Right ventricle myocardium inferior (tissue), 1 donor: ENCODE results near the gene FAM184B. TPM values are rescaled to one million over a fixed set of nuclear protein-coding genes. Genes with fewer than 3 reads are reported as not detected.
"Not testable (repeated sequence)": the region's sequence is repeated elsewhere in the genome, so short reads cannot be mapped to it uniquely, and the experiment has no call there.

ENCODE experiments used
- ATAC-seq: fragments of 200-7000 bp; cut with Tn5 transposase; one replicate; pipeline ENCODE4 v1.9.1; 2020; ENCODE audit warnings: mild to moderate bottlenecking, moderate library complexity
- DNase-seq: peaks from one replicate; pipeline ENCODE4 v3.0.0; 2021; ENCODE audit errors: missing footprints
- intact Hi-C: fragments of 100-400 bp; cut with DNase I; formaldehyde crosslinking; loops from one replicate; pipeline ENCODE4 v1.11.0; 2022
- total RNA-seq: library from RNA; stranded (reverse); fragmentation: NEBNext Ultra II Directional; extraction: Animal tissue kit (Norgen Biotek cat#: 25700); gene quantifications from one replicate; pipeline ENCODE4 v1.2.1, GENCODE V29; 2021
- donor health status: DM: no; HTN: yes; CAD: no; lungs with severe emphysema.

Gene FAM184B
- total RNA-seq, 1 donor from 2014 or later, result not detected

DNA sequence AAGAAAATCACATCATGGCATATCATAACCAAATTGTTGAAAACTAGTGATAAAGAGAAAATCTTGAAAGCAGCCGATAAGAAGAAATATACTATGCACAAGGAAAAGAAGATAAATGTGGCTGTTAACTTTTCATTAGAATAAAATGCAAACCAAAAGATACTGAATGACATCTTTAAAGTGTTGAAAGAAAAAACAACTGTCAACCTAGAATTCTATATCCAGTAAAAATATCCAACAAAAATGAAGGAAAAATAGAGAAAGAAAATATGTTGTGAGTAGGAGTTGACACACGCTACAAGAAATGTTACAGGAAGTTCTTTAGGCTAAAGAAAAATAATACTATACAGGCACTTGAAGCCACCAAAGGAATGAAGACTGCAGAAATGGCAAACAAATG is 82.0 kb downstream of the FAM184B start:
- ATAC-seq (no peak), DNase-seq (no peak)
- intact Hi-C loops, result no loop called here

GRCh38 chr4:17698116-17698515 is 83.3 kb downstream of the FAM184B start:
- ATAC-seq (no peak), DNase-seq (no peak)
- intact Hi-C loops, result no loop called here

DNA sequence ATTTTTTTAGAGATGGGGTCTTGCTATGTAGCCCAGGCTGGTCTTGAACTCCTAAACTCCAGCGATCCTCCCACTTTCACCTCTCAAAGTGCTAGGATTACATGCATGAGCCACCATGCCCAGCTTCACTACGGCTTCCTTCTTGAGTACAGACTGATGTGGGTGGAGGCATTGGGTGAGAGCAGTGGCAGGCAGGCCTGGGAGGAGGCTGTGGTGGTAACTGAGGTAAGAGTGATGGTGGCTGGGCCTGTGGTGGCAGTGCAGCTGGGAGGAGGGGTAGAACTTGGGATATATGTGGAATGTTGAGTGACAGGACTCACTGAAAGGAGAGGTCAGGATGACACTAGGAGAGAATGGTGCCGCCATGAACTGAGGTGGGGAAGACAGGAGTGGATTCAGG is 86.1 kb downstream of the FAM184B start:
- ATAC-seq (no peak), DNase-seq (no peak)
- intact Hi-C loops, result no loop called here

GRCh38 chr4:17694552-17694951 is 86.9 kb downstream of the FAM184B start:
- ATAC-seq (no peak), DNase-seq (no peak)
- intact Hi-C loops, result no loop called here

DNA sequence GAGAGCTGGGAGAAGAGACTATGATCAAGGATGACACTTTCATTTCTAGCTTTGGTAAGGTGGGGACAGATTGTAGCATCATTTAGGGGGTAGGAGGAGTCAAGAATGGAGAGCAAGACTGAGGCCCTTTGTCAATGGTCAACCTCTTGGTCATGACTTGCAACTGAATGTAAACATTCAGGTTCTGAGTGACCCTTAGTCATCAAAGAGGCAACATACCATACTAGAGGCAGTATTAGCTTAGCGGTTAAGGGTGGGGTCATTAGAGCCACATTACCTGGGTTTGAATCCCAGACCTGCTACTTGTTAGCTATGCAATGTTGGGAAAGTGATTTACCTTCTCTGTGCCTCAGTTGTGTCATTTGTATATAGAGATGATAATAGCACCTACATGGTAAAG is 90.5 kb downstream of the FAM184B start:
- ATAC-seq, result no peak
- intact Hi-C loops, result no loop called here
- DNase-seq, result no peak

DNA sequence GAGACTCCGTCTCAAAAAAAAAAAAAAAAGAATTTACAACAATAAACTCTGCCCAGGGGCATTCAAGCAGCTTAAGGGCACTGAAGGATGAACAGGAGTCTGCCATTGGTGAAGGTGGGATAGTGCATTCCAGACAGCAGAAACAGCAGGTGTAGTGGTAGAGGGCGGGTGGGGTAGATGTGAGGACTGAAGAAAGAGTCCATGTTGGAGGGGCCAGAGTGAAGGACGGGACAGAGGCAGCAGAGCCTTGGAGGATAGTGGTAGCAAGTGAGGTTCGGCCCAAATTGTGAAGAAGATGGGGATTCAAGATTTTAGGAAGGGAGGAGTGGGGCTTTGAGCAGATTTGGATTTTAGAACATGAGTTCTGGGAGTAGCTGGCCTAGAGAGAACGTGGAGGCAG is 91.3 kb downstream of the FAM184B start:
- ATAC-seq, result no peak
- intact Hi-C loops, result no loop called here
- DNase-seq, result no peak

DNA sequence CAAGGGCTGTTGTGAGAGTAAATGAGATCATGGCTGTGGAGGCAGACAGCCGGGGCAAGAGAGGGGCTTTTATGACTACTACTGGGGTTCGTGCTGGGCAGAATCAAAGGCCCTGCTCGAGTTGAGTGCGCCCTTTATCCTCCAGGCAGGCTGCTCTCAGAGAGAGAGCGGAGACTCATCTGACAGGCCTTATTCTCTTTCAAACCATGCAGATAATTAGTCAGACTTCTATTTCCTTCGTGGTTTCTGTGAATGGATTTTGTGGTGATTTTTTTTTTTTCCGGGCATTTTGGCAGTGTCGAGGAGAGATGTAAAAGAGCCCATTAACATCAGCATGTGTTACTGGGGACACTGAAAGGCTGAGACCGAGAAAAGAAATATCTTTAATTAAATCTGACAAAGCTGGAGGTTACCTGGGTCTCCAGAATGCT is 93.4 kb downstream of the FAM184B start:
- DNase-seq (no peak), ATAC-seq (no peak)
- intact Hi-C loops, result no loop called here

GRCh38 chr4:17687237-17687857 is 94.1 kb downstream of the FAM184B start:
- no peak for DNase-seq
- ATAC-seq, result no peak
- intact Hi-C loops, result no loop called here

- intact Hi-C loops, ATAC-seq, DNase-seq: not testable (repeated sequence)
Observed at GRCh38 chr4:17684648-17685047, 96.8 kb downstream of the FAM184B start.

DNA sequence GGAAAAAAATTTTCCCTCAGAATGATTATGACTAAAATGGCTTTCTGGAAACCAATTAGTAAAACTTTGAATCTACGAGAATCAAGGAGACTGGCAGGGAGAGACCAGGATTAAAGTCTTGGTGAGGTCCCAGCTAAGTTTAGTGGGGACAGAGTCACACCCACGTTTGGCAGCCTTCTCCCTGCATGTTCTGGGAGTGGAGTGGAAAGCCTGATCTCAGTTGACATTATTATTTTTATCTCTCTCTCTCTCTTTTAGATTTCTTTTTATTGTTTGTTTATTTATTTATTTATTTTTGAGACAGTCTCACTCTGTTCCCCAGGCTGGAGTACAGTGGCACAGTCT is 99.2 kb downstream of the FAM184B start:
- DNase-seq (no peak), ATAC-seq (no peak)
- intact Hi-C loops, result no loop called here

DNA sequence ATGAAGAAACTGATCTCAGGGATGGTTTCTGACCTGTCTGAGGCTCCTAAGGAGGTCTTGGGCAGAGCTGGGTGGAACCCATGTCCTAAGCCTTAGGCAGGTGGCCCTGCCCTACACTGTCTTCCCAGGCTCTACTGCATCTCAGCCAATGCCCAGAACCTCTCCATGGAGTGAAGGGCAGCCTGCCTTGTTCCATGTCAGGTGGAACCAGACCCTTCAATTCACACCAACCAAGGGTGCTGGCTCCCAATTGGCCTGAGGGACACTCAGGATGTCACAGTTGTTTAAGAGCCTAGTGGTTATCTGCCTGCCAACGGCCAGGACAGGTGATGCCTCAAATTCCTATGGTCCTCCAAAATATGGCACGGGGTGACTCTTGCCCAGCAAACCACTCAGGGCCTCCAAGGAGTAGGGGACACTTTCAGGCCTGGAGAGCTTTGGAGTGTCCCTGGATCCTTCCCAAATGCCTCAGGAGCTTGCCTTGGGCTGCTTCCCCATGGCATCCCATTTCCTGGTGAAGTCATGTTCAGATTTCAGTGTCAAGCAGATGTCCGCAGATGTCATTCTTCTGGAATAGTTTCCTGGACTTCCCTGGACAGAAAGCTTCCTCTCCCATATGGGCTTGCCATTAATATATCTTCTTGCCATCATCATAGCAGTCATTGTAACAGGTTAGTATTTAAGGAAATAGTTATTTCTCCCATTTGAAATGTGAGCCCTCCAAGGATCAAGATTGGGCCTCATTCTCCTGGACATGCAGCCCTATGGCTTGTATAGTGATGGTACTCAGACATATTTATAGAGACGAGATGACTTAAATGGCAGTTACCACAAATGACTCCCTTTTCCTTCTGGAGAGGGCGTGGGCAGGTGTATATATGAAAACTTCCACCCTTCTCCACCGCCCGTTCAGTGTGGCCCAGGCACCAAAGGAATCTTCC is 99.9 kb downstream of the FAM184B start:
- intact Hi-C loops, result no loop called here
- DNase-seq, result no peak
- no peak for ATAC-seq

GRCh38 chr4:17680559-17681280 is 100.7 kb downstream of the FAM184B start:
- ATAC-seq, result no peak
- intact Hi-C loops, result no loop called here
- DNase-seq, result no peak

GRCh38 chr4:17670423-17670822 is 111.0 kb downstream of the FAM184B start:
- intact Hi-C loops, result no loop called here
- DNase-seq, result no peak
- ATAC-seq, result no peak

GRCh38 chr4:17667653-17668201 is 113.7 kb downstream of the FAM184B start:
- intact Hi-C loops, result no loop called here
- no peak for DNase-seq
- no peak for ATAC-seq

DNA sequence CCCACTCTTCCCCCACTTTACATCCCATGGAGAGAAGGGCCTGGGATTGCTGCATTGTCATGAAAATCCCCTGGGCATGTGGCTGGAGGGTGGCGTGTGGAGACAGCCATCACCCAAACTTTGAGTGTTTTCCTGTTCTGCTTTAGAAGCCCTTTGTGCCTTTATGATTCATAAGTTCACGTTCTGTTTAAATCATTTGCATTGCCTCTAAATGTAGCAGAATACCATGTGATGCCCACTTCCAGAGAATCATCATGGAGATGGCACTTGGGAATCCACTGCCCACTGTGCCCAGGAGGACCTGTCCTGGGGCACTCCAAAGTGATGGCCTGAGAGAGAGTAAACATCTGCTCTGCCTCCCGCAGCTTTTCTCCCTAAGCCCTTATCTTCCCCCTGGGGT is 114.2 kb downstream of the FAM184B start:
- no peak for ATAC-seq
- intact Hi-C loops, result no loop called here
- DNase-seq, result no peak

DNA sequence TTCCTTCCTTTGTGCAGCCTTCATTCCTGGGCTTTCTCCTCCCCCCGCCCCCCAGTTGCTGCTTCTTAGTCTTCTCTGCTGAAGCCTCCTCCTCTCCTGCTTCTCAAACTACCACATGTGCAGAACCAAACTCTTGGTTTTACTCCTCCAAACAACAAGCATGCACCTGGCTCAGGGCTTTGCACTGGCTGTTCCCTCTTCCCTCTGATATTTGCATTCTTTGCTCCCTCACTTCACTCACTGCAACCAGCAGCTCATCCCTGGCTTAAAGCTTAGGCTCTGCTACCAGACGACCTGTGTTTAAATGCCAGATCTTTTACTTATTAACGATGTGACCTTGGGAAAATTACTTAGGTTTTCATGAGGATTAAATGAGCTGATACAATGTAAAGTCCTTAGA is 115.6 kb downstream of the FAM184B start:
- DNase-seq (no peak), ATAC-seq (no peak)
- intact Hi-C loops, result no loop called here

- ATAC-seq (no peak), DNase-seq (no peak)
- intact Hi-C loops, result no loop called here
Observed at GRCh38 chr4:17665346-17665745, 116.1 kb downstream of the FAM184B start.

- intact Hi-C loops, result no loop called here
Observed at GRCh38 chr4:17664755-17665154, 116.7 kb downstream of the FAM184B start.

GRCh38 chr4:17662694-17663093 is 118.7 kb downstream of the FAM184B start:
- no peak for ATAC-seq
- DNase-seq, result no peak
- intact Hi-C loops, result no loop called here

More at GRCh38 chr4:17664755-17665154, 116.7 kb downstream of the FAM184B start:
- ATAC-seq (no peak), DNase-seq (no peak)
